Fibroblast of skin of left quadriceps (primary cell): ENCODE results near the gene PXDN.
A peak's percentile ranks its signal among the peaks of the same experiment; 100 is the strongest.
"Not testable (repeated sequence)": the region's sequence is repeated elsewhere in the genome, so short reads cannot be mapped to it uniquely, and the experiment has no call there.

Source experiments
- DNase-seq, 2 experiments: peaks; one replicate each; pipeline ENCODE4 v3.0.0-alpha.2; 2013; ENCODE audit warnings: low read depth in 2 of 2

The PXDN gene, protein sequence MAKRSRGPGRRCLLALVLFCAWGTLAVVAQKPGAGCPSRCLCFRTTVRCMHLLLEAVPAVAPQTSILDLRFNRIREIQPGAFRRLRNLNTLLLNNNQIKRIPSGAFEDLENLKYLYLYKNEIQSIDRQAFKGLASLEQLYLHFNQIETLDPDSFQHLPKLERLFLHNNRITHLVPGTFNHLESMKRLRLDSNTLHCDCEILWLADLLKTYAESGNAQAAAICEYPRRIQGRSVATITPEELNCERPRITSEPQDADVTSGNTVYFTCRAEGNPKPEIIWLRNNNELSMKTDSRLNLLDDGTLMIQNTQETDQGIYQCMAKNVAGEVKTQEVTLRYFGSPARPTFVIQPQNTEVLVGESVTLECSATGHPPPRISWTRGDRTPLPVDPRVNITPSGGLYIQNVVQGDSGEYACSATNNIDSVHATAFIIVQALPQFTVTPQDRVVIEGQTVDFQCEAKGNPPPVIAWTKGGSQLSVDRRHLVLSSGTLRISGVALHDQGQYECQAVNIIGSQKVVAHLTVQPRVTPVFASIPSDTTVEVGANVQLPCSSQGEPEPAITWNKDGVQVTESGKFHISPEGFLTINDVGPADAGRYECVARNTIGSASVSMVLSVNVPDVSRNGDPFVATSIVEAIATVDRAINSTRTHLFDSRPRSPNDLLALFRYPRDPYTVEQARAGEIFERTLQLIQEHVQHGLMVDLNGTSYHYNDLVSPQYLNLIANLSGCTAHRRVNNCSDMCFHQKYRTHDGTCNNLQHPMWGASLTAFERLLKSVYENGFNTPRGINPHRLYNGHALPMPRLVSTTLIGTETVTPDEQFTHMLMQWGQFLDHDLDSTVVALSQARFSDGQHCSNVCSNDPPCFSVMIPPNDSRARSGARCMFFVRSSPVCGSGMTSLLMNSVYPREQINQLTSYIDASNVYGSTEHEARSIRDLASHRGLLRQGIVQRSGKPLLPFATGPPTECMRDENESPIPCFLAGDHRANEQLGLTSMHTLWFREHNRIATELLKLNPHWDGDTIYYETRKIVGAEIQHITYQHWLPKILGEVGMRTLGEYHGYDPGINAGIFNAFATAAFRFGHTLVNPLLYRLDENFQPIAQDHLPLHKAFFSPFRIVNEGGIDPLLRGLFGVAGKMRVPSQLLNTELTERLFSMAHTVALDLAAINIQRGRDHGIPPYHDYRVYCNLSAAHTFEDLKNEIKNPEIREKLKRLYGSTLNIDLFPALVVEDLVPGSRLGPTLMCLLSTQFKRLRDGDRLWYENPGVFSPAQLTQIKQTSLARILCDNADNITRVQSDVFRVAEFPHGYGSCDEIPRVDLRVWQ (N-terminal part only)

DNA sequence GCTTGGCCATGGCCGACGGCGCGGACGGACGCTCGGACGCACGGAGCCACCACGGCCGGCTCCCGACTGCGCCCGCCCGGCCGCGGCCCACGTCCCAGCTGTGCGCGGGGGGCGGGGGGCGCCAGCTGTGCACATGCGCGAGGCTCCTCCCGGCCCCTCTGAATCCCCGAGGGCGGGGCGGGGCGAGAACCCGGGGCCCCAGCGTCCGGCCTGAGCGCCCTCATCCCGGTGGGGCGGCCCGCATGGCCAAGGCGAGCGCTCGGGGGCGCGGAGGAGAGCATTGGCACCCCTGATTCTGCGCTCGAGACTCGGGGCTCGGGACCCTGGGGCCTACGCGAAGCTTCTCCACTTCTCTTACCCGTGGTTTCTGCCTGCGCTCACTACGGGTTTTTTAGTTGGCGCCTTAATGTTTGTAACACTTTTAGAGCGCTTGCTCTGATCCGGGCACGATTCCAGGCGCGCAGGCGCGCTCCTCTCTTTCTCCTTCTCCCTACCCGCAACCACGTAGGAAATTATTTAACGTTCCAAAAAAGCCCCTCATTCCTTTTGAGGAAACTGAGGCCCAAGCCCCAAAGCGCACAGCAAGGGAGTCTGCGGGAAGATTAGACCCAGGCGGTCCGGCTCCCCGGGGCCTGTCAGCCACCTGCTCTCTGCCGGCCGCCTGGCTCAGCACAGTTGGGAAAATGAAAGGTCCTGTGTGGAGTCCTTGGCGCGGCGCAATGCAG, at the start of gene PXDN:
PXDN (minus strand) TSS at position 70 of the 725 bp plus-strand sequence; CDS start at position 10, 60 bp downstream.
- peak in 1 of 2 experiments; percentile 45 for DNase-seq

DNA sequence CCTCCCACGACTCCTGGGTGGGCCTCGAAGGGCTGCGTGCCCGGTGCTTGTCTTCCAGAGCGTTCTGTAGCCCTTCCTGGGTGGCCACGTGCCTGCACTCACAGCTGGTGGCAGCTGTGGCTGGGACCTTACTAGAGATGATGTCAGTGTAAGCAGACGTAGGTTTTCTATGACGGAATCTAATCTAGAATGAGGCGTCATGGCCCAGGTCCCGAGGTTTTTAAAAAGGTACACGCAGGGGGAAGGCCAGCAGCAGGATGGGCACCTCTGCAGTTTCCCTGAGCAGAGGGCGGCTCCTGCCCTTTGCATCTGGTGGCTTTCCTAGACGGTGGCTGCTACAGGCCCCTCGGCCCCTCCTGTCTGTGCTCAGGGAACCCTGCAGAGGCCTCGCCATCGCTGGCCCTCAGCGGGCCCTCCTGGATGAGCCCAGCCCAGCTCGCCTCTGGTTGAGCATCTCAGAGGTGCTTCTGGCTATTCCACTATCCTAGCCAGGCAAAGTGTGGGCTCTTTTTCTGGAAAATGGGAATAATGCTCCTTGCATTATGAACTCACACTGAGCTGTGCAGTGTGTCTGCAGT, 49.6 kb upstream of the PXDN start:
- DNase-seq: no peak

- DNase-seq: no peak
These were observed 48.9 kb upstream of the PXDN start for GRCh38 chr2:1793001-1793867.

- peak; percentile 92 to 93 for DNase-seq
These were observed 47.5 kb upstream of the PXDN start for GRCh38 chr2:1791685-1792435.

GRCh38 chr2:1791006-1791605, 46.8 kb upstream of the PXDN start:
- DNase-seq: peak in 1 of 2 experiments; percentile 33

- DNase-seq: no peak
These were observed 46.2 kb upstream of the PXDN start for GRCh38 chr2:1790473-1790872.

- no peak for DNase-seq
These were observed 45.3 kb upstream of the PXDN start for GRCh38 chr2:1789610-1790009.

DNA sequence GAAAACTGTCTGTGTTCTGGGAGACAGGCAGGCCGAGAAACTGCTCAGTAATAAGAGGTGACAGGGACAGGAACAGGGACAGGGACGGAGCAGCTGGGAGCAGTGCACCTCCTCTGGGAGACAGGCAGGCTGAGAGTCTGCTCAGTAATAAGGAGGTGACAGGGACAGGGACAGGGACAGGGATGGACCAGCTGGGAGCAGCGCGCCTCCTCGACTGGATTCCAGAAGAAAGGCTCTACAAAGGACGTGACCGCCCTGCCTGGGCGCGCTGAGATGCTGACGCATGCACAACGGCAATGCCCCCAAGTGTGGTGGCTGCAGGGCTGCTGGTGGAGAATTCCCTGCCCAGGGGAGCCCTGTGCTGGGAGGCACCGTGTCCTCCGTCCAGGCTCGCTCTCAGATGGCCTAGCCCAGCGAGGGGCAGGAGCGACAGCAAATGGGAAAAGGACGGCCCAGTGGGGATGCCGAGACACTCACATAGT, 44.2 kb upstream of the PXDN start:
- DNase-seq: no peak

- DNase-seq: no peak
These were observed 43.6 kb upstream of the PXDN start for GRCh38 chr2:1787755-1788477.

GRCh38 chr2:1784986-1785617, 40.8 kb upstream of the PXDN start:
- no peak for DNase-seq

- DNase-seq: no peak
These were observed 39.8 kb upstream of the PXDN start for GRCh38 chr2:1784087-1784486.

DNA sequence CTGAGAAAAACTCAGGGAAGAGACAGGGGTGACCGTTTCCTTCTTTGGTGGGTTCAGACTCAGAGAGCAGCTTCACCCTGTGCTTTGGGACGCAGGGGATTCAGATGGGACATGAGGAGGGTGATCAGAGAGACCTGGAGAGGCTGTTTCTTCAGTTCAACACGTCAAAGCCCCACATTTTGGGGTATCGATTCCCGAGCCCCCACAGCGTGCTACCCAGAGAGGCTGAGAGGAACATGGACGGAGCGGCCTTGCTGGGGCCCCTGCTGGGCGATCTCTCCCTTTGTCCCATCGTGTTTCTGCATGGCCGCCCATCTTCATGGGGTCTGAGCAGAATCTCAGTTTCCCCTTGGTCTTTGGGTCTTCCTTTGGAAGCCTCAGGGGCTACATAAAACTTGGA, 38.2 kb upstream of the PXDN start:
- no peak for DNase-seq

DNA sequence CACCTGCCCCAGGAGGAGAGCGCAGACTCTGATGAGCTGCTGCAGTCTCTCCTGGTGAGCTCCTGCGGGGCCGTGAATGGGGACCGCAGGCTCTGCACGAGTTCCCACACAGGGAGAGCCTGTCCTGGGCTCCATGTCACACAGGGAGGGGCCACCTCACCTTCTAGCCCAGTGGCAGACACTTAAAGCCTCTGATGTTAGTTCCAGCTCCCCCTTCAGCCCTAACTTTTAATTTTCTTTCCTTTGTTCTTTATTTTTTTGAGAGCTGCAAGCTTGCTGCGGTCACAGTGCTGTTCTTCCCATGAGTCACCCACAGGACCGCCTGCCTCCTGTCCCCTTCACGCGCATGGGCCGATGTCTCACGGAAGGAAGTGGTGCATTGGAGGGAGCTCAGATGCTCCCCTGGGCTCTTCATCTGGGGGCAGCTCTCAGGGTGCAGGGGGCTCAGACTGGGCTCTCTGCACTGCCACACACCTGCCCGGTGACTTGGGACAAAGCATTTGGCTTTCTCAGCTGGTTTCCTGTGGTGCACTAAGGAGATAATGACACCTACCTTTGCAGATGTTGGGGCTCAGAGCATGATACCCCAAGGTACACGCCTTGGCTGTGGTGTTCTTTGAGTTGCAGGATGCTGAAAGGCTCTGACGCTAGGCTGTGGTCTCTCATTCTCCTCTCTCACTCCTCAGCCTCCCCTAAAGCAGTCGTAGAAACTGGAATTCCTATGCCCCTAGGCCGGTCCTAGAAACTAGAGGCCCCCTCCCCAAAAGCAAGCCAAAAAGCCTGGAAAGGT, 37.2 kb upstream of the PXDN start:
- no peak for DNase-seq

GRCh38 chr2:1780693-1781092, 36.4 kb upstream of the PXDN start:
- DNase-seq: no peak

DNA sequence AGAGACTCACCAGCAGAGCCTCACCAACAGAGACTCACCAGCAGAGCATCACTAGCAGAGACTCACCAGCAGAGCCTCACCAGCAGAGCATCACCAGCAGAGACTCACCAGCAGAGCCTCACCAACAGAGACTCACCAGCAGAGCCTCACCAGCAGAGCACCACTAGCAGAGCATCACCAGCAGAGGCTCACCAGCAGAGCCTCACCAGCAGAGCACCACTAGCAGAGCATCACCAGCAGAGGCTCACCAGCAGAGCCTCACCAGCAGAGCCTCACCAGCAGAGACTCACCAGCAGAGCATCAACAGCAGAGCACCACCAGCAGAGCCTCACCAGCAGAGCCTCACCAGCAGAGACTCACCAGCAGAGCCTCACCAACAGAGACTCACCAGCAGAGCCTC, 35.7 kb upstream of the PXDN start:
- DNase-seq: not testable (repeated sequence)

- no peak for DNase-seq
These were observed 34.3 kb upstream of the PXDN start for GRCh38 chr2:1778566-1778965.

- no peak for DNase-seq
These were observed 33.5 kb upstream of the PXDN start for GRCh38 chr2:1777781-1778180.
